Inflammatory macrophage treated with lipopolysaccharide for 4 hours (primary cell): ENCODE results near the gene PHACTR1.

Source experiments
- DNase-seq: peaks from one replicate; pipeline ENCODE4 v3.0.0-alpha.2; 2020

Gene PHACTR1

DNA sequence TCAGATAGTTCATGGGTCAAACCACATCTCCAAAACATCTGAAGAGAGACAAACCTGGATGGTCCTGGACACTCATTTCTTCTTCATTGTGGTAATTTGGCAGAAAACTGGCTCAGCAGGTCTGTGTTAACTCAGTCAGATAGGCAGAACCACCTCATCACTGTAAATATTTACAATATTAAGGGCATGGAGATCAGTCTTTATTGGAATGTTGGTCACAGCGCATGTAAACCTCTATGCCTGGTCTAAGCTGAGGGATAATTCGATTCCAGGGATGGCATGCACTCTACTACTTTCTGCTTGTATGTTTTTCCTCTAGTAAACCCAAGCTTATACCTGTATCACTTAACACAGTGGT lies 615.8 kb downstream of the PHACTR1 start:
- no peak for DNase-seq

DNA sequence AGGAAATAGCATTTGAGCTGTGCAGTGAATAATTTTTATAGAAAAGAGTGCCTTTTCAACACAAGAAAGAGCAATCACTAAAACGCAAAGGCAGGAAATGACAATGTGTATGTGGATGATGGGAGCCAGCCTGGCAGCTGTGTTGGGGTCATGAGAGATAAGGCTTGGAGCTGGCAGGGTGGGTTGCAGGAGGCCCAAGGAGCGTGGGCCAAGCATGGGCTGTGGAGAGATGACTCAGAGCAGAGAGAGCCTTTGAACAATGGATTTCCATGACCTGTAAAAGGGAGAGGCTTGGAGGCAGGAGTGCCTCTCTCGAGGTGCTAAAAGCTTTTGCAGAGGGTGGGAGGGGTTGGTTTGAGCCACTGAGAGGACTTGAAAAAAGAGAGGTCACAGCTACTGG lies 618.4 kb downstream of the PHACTR1 start:
- no peak for DNase-seq

GRCh38 chr6:13336553-13336952 lies 620.0 kb downstream of the PHACTR1 start:
- DNase-seq: peak; percentile 65

DNA sequence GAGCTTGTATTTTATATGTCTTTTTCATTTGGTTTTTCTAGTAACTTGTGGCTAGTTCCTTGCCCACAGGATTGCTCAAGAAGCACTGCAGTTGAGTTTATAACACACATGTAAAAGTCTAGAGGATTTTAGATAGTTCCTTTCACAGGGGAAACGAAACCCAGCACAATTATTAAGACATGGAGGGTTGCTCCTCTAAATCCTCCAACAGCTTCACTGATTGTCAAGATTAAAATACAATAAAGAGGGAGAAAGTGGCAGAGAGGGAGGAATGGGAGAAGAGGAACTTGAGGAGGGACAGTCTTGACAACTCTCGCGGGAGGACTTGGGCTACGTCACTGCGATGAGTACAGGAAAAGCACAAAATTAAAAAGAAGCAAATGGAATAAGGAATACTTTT lies 621.5 kb downstream of the PHACTR1 start:
- peak; percentile 79 for DNase-seq
